ENCODE measurements around the gene GPC5. TPM values are rescaled to one million over a fixed set of nuclear protein-coding genes. Genes with fewer than 3 reads are reported as not detected.
A peak's percentile ranks its signal among the peaks of the same experiment; 100 is the strongest.

GPC5 gene
- total RNA-seq, 1 experiment from 2014 or later, result 0.21 TPM

DNA sequence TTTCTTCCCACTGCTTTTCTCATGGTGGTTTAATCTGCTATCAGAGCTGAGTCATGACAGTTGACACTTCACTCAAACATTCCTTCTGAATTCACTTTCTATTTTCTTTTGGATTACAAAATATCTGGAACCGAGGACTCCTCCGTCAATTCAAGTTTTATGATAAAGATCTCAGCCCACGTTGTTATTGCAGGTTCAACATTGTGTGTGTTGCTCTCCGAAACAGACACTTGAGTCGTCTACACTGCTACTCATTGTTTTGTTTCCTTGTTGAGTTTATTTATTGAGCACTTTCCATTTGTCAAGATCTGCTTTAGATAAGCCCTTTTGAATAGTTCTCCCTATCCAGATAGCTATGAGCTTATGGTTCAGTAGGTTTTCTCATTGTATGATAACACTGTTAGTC is 1192.1 kb downstream of the GPC5 start:
- Histone ChIP-seq H3K36me3 (ENCODE audit: insufficient read depth, low read length, poor library complexity, severe bottlenecking) (no peaks in the 10 kb centered on the region), H3K27ac (ENCODE audit: low read depth, low read length, poor library complexity, severe bottlenecking) (no peak overlapping the region), H3K4me1 (ENCODE audit: insufficient read depth, low read length, poor library complexity, severe bottlenecking) (no peaks in the 10 kb centered on the region), H3K4me3 (ENCODE audit: low read depth, low read length, poor library complexity, severe bottlenecking) (no peak overlapping the region), H3K9me3 (ENCODE audit: low read depth, low read length, poor library complexity, severe bottlenecking) (no peaks in the 10 kb centered on the region), H3K27me3 (replicated peaks; ENCODE audit: insufficient read depth, low read depth, low read length, poor library complexity) (no peaks in the 10 kb centered on the region)
- BruUV-seq (replicated peaks), result no TSS peak
- ChIA-PET CTCF (no interaction called here), POLR2A (ENCODE audit: low non-redundant PET) (no interaction called here)
- peak; percentile 1 for DNase-seq (ENCODE audit: low spot score)
- intact Hi-C loops (cut with micrococcal nuclease; ENCODE audit: unreplicated experiment), result no loop called here
- TF ChIP-seq EZH2 (IDR thresholded peaks at IDR 0.05; ENCODE audit: borderline replicate concordance, low read depth, low read length, poor library complexity, severe bottlenecking), result no peak
- TF ChIP-seq, protein P1, sequence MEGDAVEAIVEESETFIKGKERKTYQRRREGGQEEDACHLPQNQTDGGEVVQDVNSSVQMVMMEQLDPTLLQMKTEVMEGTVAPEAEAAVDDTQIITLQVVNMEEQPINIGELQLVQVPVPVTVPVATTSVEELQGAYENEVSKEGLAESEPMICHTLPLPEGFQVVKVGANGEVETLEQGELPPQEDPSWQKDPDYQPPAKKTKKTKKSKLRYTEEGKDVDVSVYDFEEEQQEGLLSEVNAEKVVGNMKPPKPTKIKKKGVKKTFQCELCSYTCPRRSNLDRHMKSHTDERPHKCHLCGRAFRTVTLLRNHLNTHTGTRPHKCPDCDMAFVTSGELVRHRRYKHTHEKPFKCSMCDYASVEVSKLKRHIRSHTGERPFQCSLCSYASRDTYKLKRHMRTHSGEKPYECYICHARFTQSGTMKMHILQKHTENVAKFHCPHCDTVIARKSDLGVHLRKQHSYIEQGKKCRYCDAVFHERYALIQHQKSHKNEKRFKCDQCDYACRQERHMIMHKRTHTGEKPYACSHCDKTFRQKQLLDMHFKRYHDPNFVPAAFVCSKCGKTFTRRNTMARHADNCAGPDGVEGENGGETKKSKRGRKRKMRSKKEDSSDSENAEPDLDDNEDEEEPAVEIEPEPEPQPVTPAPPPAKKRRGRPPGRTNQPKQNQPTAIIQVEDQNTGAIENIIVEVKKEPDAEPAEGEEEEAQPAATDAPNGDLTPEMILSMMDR (conservative IDR thresholded peaks at IDR 0.05; ENCODE audit: low read depth, low read length), result no peak

DNA sequence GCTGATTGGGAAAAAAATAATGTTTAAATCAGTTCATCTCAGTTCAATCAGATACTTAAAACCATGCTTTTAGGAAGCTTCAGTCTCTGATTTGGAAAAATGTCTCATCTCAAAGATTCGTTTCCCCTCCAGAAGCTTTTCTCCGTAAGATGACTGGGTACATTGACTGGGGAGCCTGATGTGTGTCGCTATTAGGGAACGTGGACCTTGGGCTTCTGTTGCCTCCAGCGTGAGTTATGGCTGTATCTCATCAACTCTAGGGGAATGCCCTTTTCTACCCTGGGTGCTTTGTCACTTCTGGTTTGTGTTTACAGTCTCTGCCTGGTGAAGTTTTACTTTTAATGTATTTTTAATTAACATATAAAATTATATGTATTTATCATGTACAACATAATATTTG is 1192.7 kb downstream of the GPC5 start:
- no peaks in the 10 kb centered on the region for H3K4me1 ChIP-seq (ENCODE audit: insufficient read depth, low read length, poor library complexity, severe bottlenecking)
- no TSS peak for BruUV-seq (replicated peaks)
- no peak overlapping the region for H3K4me3 ChIP-seq (ENCODE audit: low read depth, low read length, poor library complexity, severe bottlenecking)
- H3K27ac ChIP-seq (ENCODE audit: low read depth, low read length, poor library complexity, severe bottlenecking), result no peak overlapping the region
- TF ChIP-seq EZH2 (IDR thresholded peaks at IDR 0.05; ENCODE audit: borderline replicate concordance, low read depth, low read length, poor library complexity, severe bottlenecking), result no peak
- TF ChIP-seq, protein P1 (conservative IDR thresholded peaks at IDR 0.05; ENCODE audit: low read depth, low read length), result no peak
- ChIA-PET POLR2A (ENCODE audit: low non-redundant PET) (no interaction called here), CTCF (no interaction called here)
- H3K36me3 ChIP-seq (ENCODE audit: insufficient read depth, low read length, poor library complexity, severe bottlenecking), result no peaks in the 10 kb centered on the region
- no peaks in the 10 kb centered on the region for H3K27me3 ChIP-seq (replicated peaks; ENCODE audit: insufficient read depth, low read depth, low read length, poor library complexity)
- H3K9me3 ChIP-seq (ENCODE audit: low read depth, low read length, poor library complexity, severe bottlenecking), result no peaks in the 10 kb centered on the region
- DNase-seq (ENCODE audit: low spot score), result no peak
- intact Hi-C loops (cut with micrococcal nuclease; ENCODE audit: unreplicated experiment), result no loop called here

DNA sequence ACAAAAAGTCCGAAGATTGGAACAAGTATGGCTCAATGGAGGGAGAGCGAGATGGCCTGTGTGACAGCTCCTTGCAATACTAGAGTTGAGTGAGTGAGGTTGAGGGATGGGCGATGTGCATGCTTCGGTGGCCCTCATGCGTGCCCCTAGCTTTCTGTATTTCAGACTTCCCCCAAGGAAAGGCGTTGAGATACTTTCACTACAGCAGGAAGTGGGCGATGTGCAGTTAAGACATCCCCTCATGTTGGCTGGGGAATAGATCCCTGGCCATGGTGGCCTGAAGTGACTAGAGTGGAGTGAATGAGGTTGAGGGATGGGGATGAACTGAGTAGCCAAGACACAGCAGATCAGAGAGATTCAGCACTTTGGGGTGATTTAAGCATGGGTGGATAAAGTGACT is 1194.3 kb downstream of the GPC5 start:
- no peak for DNase-seq (ENCODE audit: low spot score)
- no peak overlapping the region for H3K4me3 ChIP-seq (ENCODE audit: low read depth, low read length, poor library complexity, severe bottlenecking)
- H3K27ac ChIP-seq (ENCODE audit: low read depth, low read length, poor library complexity, severe bottlenecking), result no peak overlapping the region
- ChIA-PET CTCF (no interaction called here), POLR2A (ENCODE audit: low non-redundant PET) (no interaction called here)
- no peaks in the 10 kb centered on the region for H3K27me3 ChIP-seq (replicated peaks; ENCODE audit: insufficient read depth, low read depth, low read length, poor library complexity)
- no TSS peak for BruUV-seq (replicated peaks)
- H3K36me3 ChIP-seq (ENCODE audit: insufficient read depth, low read length, poor library complexity, severe bottlenecking), result no peaks in the 10 kb centered on the region
- intact Hi-C loops (cut with micrococcal nuclease; ENCODE audit: unreplicated experiment), result no loop called here
- no peaks in the 10 kb centered on the region for H3K4me1 ChIP-seq (ENCODE audit: insufficient read depth, low read length, poor library complexity, severe bottlenecking)
- no peaks in the 10 kb centered on the region for H3K9me3 ChIP-seq (ENCODE audit: low read depth, low read length, poor library complexity, severe bottlenecking)
- TF ChIP-seq EZH2 (IDR thresholded peaks at IDR 0.05; ENCODE audit: borderline replicate concordance, low read depth, low read length, poor library complexity, severe bottlenecking), result no peak
- TF ChIP-seq, protein P1 (conservative IDR thresholded peaks at IDR 0.05; ENCODE audit: low read depth, low read length), result no peak

Measured in A673 (cell line).